Thymus (tissue), 11 donors: ENCODE measurements around the gene CD163L1. TPM values are rescaled to one million over a fixed set of nuclear protein-coding genes. Genes with fewer than 3 reads are reported as not detected.

Experiments
- DNase-seq, 9 donors: peaks; one replicate each; pipeline ENCODE4 v3.0.0-alpha.2; 2013; ENCODE audit warnings: low spot score in 9 of 9, low read depth in 6 of 9, missing footprints in 1 of 9
- H3K27ac ChIP-seq, 2 donors: one replicate each; pipeline ENCODE4 v1.5.1; 2013; ENCODE audit warnings: control low read depth in 1 of 2, low read depth in 1 of 2, low read length in 1 of 2, mild to moderate bottlenecking in 1 of 2, moderate library complexity in 1 of 2
- H3K27me3 ChIP-seq, 2 donors: one replicate each; pipeline ENCODE4 v1.5.1; 2013; ENCODE audit warnings: low read length in 1 of 2; ENCODE audit not compliant: control insufficient read depth in 2 of 2, insufficient read depth in 1 of 2
- H3K36me3 ChIP-seq, 2 donors: one replicate each; pipeline ENCODE4 v1.5.1; 2013; ENCODE audit warnings: low read length in 1 of 2, mild to moderate bottlenecking in 1 of 2, moderate library complexity in 1 of 2; ENCODE audit not compliant: control insufficient read depth in 2 of 2, insufficient read depth in 2 of 2
- H3K4me1 ChIP-seq, 2 donors: one replicate each; pipeline ENCODE4 v1.5.1; 2013; ENCODE audit warnings: low read length in 2 of 2; ENCODE audit not compliant: control insufficient read depth in 2 of 2, insufficient read depth in 2 of 2
- H3K4me3 ChIP-seq, 2 donors: one replicate each; pipeline ENCODE4 v1.5.1; 2013; ENCODE audit warnings: low read length in 2 of 2, control low read depth in 1 of 2, mild to moderate bottlenecking in 1 of 2
- H3K9me3 ChIP-seq, 2 donors: one replicate each; pipeline ENCODE4 v1.5.1; 2013; ENCODE audit warnings: low read length in 1 of 2, mild to moderate bottlenecking in 1 of 2; ENCODE audit not compliant: control insufficient read depth in 2 of 2, insufficient read depth in 1 of 2
- WGBS: extraction: QIAGEN DNeasy Blood & Tissue Kit; methylation state at CpG from one replicate; pipeline ENCODE4 v1.1.7; 2013; 5-methylcytosine and 5-hydroxymethylcytosine counted together
- polyA plus RNA-seq: library from polyadenylated mRNA; stranded (reverse); fragments of 200-250 nt; gene quantifications from one replicate; pipeline ENCODE4 v1.2.3, GENCODE V29; 2013
- total RNA-seq: library from RNA; stranded (reverse); fragments of 120-200 nt; gene quantifications from one replicate; pipeline ENCODE4 v1.2.4, GENCODE V29; 2013
- donor health status: healthy.

Gene CD163L1
- total and polyA plus RNA-seq, 2 donors, result 10.3 to 12.6 TPM

- no peak overlapping the region for H3K27ac ChIP-seq
These were observed 60.8 kb downstream of the CD163L1 start for GRCh38 chr12:7383157-7383556.

DNA sequence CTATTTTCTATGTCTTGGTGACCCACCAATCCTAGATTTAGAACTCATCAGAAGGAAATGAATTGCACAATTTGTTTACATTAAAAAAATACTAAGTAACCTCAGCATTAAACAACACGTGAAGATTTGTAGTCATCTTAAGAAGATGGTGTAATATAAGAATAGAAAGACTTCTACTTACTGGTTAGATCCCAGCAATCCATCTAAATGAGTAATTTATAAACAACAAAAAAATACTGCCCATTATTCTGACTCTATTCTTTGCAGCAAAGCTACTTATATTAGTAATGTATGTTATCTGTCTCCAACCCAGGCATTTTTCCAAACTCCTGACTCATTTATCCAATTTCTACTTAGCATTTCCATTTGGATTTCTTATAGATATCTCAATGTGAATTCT is 67.8 kb downstream of the CD163L1 start:
- Histone ChIP-seq H3K27me3 (no peaks in the 10 kb centered on the region), H3K36me3 (no peaks in the 10 kb centered on the region), H3K4me3 (no peak overlapping the region), H3K9me3 (no peaks in the 10 kb centered on the region), H3K27ac (no peak overlapping the region), H3K4me1 (no peaks in the 10 kb centered on the region)
- no peak for DNase-seq
- WGBS, result 83% methylated on average over 1 of the region's 1 CpG

More at GRCh38 chr12:7383157-7383556, 60.8 kb downstream of the CD163L1 start:
- 92% methylated on average over 1 of the region's 1 CpG for WGBS
- H3K9me3 ChIP-seq, result no peaks in the 10 kb centered on the region
- no peaks in the 10 kb centered on the region for H3K27me3 ChIP-seq
- no peaks in the 10 kb centered on the region for H3K36me3 ChIP-seq
- H3K4me3 ChIP-seq, result no peak overlapping the region
- DNase-seq, result no peak
- no peaks in the 10 kb centered on the region for H3K4me1 ChIP-seq

GRCh38 chr12:7375145-7375543 is 68.8 kb downstream of the CD163L1 start:
- DNase-seq, result no peak
- H3K27me3 ChIP-seq, result no peaks in the 10 kb centered on the region
- H3K36me3 ChIP-seq, result no peaks in the 10 kb centered on the region
- no peaks in the 10 kb centered on the region for H3K4me1 ChIP-seq
- no peaks in the 10 kb centered on the region for H3K9me3 ChIP-seq
- 94% methylated on average over 3 of the region's 3 CpGs for WGBS
- no peak overlapping the region for H3K27ac ChIP-seq
- H3K4me3 ChIP-seq, result no peak overlapping the region

- H3K36me3 ChIP-seq, result no peaks in the 10 kb centered on the region
- H3K9me3 ChIP-seq, result no peaks in the 10 kb centered on the region
- H3K4me1 ChIP-seq, result no peaks in the 10 kb centered on the region
- H3K27ac ChIP-seq, result no peak overlapping the region
- DNase-seq, result peak in 3 of 9 donors; percentile 5 to 34 (median 7)
- 55% methylated on average over 17 of the region's 17 CpGs for WGBS
- H3K27me3 ChIP-seq, result no peaks in the 10 kb centered on the region
- H3K4me3 ChIP-seq, result no peak overlapping the region
These were observed 69.4 kb downstream of the CD163L1 start for GRCh38 chr12:7374423-7375144.

DNA sequence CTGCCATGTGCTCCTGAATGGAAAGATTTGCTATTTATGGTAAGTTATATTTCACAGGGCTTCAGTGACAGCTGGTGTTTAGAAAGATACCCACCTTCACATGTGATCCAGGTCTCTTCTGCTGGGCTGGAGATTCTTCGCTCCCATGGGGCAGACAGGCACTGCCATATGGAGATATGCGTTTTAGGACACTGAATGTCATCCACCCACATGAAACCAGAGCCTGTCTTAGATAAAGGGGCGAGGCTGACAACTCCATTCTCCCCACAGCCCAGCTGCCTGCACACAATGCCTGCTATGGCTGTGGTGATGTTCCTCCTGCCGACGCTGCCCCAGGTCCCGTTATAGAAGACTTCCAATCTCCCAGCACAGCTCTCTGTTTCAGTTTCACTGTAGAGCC is 70.7 kb downstream of the CD163L1 start:
- Histone ChIP-seq H3K36me3 (no peaks in the 10 kb centered on the region), H3K4me1 (no peaks in the 10 kb centered on the region), H3K9me3 (no peaks in the 10 kb centered on the region), H3K4me3 (no peak overlapping the region), H3K27ac (no peak overlapping the region), H3K27me3 (no peaks in the 10 kb centered on the region)
- DNase-seq, result no peak
- WGBS, result 95% methylated on average over 6 of the region's 6 CpGs

GRCh38 chr12:7369274-7369729 is 74.7 kb downstream of the CD163L1 start:
- H3K27me3 ChIP-seq, result no peaks in the 10 kb centered on the region
- no peak overlapping the region for H3K27ac ChIP-seq
- no peaks in the 10 kb centered on the region for H3K36me3 ChIP-seq
- no peak overlapping the region for H3K4me3 ChIP-seq
- WGBS, result 89% methylated on average over 10 of the region's 10 CpGs
- DNase-seq, result no peak
- H3K4me1 ChIP-seq, result no peaks in the 10 kb centered on the region
- H3K9me3 ChIP-seq, result no peaks in the 10 kb centered on the region

- H3K27me3 ChIP-seq, result no peaks in the 10 kb centered on the region
- no peaks in the 10 kb centered on the region for H3K36me3 ChIP-seq
- no peaks in the 10 kb centered on the region for H3K4me1 ChIP-seq
- no peak overlapping the region for H3K27ac ChIP-seq
- 92% methylated on average over 3 of the region's 3 CpGs for whole genome bisulfite sequencing
- no peaks in the 10 kb centered on the region for H3K9me3 ChIP-seq
- H3K4me3 ChIP-seq, result no peak overlapping the region
- no peak for DNase-seq
These were observed 81.2 kb downstream of the CD163L1 start for GRCh38 chr12:7362734-7363133.

DNA sequence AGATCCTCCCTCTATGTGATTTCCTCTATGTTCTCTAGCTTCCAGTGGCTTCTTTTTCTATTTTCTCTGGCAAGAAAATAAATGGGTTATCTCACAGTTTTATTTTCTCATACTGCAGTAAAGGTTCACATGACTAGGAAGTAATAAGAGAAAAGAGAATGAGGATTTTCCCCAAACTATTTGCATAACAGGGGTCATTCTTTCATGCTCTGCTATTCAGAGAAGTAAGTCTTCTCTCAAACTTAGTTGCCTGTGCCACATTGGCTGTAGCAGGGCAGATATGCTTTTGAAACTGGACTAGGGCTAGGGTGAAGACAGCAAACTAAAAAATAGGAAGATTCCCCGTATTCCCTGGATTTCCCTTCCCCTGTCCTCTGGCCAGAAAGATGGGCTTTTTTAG is 82.7 kb downstream of the CD163L1 start:
- 96% methylated on average over 1 of the region's 1 CpG for WGBS
- Histone ChIP-seq H3K4me1 (no peaks in the 10 kb centered on the region), H3K36me3 (no peaks in the 10 kb centered on the region), H3K4me3 (no peak overlapping the region), H3K27ac (no peak overlapping the region), H3K27me3 (no peaks in the 10 kb centered on the region), H3K9me3 (no peaks in the 10 kb centered on the region)
- DNase-seq, result no peak

DNA sequence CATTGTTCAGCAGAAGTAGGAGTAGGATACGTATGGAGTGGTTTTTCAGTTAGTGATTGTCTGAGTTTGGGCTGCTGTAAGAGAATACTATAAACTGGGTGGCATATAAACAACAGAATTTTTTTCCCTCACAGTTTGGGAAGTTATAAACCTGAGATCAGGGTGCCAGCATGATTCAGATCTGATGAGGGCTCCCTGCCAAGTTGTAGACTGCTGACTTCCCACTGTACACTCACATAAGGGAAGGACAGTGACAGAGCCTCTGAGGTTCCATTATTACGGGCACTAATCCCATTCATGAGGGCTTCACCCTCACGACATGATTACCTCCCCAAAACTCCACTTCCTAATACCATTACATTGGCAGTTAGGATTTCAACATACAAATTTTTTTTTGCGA is 89.4 kb downstream of the CD163L1 start:
- 96% methylated on average over 4 of the region's 4 CpGs for whole genome bisulfite sequencing

More for the DNA sequence above, 89.4 kb downstream of the CD163L1 start:
- no peaks in the 10 kb centered on the region for H3K27me3 ChIP-seq
- no peaks in the 10 kb centered on the region for H3K4me1 ChIP-seq
- DNase-seq, result no peak
- no peaks in the 10 kb centered on the region for H3K9me3 ChIP-seq
- H3K4me3 ChIP-seq, result no peak overlapping the region
- no peaks in the 10 kb centered on the region for H3K36me3 ChIP-seq
- H3K27ac ChIP-seq, result no peak overlapping the region
